OCI-LY7 (cell line): Measurements from ENCODE around the gene GNAQ.

Experiments
- CTCF ChIP-seq: fragments of 200-600 bp; sonication (generic); conservative IDR thresholded peaks from 2 replicates; pipeline ENCODE4 v1.5.1; 2014; ENCODE audit warnings: mild to moderate bottlenecking, antibody characterized with exemption, low read length, moderate library complexity, mixed read lengths
- EZH2phosphoT487 ChIP-seq: fragments of 200-600 bp; sonication (generic); IDR thresholded peaks from 2 replicates; pipeline ENCODE4 v1.6.1; 2018; ENCODE audit warnings: low read depth, borderline replicate concordance, mild to moderate bottlenecking, mixed run types, antibody characterized with exemption, low read length, moderate library complexity, mixed read lengths

DNA sequence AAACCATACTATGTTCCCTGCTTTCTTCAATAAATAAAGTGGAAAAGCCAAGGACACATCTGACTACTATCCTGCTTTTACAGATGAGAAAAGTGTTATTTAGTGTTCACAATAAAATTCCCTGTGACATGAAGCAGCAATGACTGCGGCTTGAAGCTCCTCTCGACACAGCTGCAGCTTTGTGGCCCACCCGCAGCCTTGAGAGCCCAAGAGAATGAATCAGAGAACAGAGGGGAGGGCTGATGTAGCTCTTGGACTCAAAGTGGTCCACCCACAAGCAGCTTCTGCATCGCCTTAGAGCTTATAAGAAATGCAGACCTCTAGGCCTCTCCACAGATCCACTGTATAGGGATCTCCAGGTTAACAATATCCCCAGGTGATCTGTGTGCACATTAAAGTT lies 202.2 kb downstream of the GNAQ start:
- no peak for TF ChIP-seq CTCF
- TF ChIP-seq EZH2phosphoT487: no peak
